MM.1S (cell line): Measurements from ENCODE around the gene NT5M.

Source experiments
- EZH2 ChIP-seq: fragments of 300-600 bp; sonication (generic); optimal IDR thresholded peaks from 2 replicates; pipeline ENCODE3; 2017; ENCODE audit warnings: low read depth, mild to moderate bottlenecking, antibody characterized with exemption, low read length, mixed read lengths
- TF ChIP-seq, protein P1 (sequence below): fragments of 300-600 bp; sonication (generic); IDR thresholded peaks from 2 replicates; pipeline ENCODE4 v1.5.1; 2016; ENCODE audit warnings: antibody characterized with exemption, low read length, mixed read lengths

DNA sequence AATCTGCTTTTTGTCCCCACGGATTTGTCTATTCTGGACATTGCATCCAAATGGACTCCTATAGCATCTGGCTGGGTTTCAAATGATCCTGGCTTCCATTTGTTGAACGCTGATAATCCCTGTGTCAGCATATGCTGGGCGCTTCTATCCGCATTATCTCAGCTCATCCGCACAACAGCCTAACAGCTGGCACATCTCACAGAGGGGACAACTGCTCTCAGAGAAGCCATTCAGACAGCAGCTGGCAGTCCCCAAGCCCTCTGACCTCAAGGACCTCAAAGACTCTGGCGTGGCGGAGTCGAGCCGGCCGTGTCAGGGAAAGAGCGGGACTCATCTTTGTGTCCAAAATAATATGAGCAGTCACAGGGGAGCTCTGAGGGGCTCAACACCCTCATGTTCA lies 82.3 kb downstream of the NT5M start:
- TF ChIP-seq, protein P1, sequence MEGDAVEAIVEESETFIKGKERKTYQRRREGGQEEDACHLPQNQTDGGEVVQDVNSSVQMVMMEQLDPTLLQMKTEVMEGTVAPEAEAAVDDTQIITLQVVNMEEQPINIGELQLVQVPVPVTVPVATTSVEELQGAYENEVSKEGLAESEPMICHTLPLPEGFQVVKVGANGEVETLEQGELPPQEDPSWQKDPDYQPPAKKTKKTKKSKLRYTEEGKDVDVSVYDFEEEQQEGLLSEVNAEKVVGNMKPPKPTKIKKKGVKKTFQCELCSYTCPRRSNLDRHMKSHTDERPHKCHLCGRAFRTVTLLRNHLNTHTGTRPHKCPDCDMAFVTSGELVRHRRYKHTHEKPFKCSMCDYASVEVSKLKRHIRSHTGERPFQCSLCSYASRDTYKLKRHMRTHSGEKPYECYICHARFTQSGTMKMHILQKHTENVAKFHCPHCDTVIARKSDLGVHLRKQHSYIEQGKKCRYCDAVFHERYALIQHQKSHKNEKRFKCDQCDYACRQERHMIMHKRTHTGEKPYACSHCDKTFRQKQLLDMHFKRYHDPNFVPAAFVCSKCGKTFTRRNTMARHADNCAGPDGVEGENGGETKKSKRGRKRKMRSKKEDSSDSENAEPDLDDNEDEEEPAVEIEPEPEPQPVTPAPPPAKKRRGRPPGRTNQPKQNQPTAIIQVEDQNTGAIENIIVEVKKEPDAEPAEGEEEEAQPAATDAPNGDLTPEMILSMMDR: no peak
- no peak for TF ChIP-seq EZH2
